ENCODE data around the gene MLN. TPM values are rescaled to one million over a fixed set of nuclear protein-coding genes. Genes with fewer than 3 reads are reported as not detected.
A peak's percentile ranks its signal among the peaks of the same experiment; 100 is the strongest.

The MLN gene
- total RNA-seq, 1 donor from 2014 or later = not detected

DNA sequence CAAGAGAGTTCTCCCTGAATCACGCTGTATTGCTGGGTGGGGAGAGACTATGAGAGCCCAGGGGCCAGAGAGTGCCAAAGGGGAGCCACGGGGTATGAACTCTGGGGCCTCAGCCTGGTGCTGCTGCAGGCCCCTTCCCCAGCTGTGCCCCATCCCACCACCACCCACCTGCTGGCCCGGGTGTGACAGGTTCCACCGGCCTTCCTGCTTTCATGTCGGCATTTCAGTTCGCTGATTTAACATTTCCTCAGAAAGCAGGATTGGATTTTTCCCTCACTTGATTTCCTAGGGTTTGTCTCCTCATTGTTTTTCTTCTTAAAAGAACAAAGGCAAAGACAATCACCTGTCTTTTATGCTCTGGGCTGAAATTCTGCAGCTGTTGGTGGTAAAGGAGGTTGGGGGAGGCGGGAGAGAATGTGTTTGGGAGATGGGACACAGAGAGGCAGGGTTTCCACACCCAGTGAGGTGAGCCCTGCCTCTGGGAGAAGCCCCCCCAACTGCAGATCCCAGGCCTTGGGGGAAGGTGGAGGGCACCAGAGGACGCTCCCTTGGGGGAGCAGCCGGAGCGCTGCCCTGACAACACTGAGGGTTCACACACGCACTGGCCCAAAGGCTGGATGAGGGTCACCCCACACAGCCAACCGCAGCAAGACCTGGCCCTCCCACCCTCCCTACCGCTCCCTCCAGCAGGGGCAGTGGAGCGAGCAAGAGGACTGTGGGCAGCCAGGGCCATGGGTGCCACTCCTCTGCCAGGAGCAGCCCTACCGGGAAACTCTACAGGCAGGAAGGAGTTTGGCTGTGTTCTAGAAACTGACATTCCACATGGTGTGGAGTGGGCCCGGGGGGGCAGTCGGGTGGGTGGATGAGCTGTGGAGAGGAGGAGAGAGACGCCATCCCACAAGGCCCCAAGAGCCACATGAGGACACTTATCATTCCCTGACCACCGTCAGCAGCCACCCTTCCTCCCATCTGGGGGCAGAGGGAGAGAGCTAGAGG is 10.5 kb upstream of the MLN start:
- DNase-seq = no peak

DNA sequence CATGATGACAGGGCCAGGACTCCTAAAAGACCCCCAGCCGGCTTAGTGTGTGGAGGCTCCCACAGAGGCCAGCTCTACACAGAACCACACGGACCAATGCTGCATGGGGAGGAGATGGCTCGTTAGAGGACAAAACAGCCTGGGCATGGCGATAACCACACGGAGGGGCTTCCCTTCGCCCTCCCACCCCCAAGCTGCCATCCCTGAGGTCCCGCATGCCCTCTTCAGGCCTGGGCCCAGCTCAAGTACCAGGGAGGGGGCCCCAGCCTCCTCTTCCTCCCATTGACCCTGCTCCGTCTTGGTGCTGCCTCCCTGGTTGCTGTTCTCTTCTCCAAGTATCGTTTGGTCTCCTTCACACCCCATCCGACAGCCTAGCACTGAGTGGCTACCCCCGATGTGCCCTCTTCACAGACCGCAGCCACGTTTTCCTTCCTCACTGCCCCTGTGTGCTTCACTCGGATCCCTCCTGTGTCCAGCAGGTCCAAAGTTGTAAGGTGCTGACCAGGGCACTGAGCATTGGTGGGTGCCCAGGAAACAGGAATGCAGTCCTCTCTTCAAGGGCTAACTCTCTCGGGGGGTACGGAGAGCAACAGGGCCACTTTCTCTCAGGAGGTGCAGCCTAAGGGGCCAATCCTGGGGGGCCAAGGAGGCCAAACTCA is 9.6 kb upstream of the MLN start:
- no peak for DNase-seq

GRCh38 chr6:33812669-33813068 is 8.9 kb upstream of the MLN start:
- peak; percentile 86 for DNase-seq

GRCh38 chr6:33809594-33809993 is 5.8 kb upstream of the MLN start:
- DNase-seq = peak; percentile 91

DNA sequence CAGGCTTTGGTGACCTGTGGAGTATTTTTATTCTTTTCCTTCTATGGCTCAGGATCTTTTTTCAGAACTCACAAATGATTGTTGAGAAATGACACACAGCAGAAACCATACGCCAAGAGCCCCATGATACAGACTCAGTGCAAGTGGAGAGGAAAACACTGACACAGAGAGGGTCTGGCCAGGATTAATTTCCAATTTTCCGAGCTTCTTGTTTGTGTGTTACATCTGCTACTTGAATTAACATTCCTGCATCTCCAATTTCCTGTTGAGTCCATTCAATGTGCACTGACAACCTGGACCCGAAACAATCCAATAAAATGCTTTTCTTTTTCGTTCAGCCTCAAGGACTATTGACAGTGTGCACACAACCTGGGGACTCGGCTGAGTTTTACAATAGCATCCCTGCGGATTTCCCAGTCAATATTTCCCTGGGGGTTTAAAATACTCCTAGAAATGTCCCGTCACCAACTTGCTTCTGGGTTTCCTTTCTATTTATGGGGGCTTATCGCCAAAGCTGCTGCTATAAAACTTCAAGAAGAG is 4.9 kb upstream of the MLN start:
- peak; percentile 79 for DNase-seq

- no peak for DNase-seq
Measured at GRCh38 chr6:33807606-33808005, 3.8 kb upstream of the MLN start.

- DNase-seq = no peak
Measured at GRCh38 chr6:33806841-33807240, 3.0 kb upstream of the MLN start.

GRCh38 chr6:33802186-33802958 is 1.4 kb downstream of the MLN start:
- DNase-seq = no peak

GRCh38 chr6:33801611-33802010 is 2.2 kb downstream of the MLN start:
- DNase-seq = no peak

GRCh38 chr6:33800248-33800969 is 3.4 kb downstream of the MLN start:
- no peak for DNase-seq

- no peak for DNase-seq
Measured at GRCh38 chr6:33799454-33800113, 4.2 kb downstream of the MLN start.

- DNase-seq = no peak
Measured at GRCh38 chr6:33798343-33798848, 5.4 kb downstream of the MLN start.

DNA sequence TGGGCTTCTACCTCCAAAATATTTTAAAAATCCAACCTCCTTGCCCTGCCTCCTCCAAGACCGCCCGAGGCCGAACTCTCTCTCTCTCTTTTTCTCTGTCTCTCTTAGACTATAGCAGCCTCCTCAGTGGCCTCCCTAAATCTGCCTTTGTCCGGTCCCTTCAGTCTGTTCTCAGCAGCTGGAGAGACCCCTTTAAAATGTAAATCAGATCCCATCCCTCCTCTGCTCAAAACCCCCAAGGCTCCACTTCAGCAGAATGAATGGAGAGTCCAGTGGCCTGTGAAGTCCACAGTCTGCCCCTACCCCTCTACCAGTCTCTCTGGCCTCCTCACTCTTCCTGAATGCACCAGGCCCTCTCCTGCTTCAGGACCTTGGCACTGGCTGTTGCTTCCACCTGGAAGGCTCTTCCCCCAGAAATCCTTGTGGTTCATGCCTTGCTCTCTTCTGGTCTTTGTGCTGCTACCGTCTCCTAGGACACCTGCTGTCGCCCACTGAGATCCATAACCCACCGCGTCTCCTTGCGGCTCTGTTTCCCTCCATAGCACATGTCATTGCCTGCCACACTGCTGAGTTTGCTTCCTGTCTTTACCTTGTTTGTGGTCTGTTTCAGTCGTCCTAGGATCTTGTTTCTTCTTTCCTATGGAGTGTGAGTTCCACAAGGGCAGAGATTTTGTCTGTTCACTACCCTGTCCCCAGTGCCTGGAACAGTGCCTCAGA is 6.0 kb downstream of the MLN start:
- no peak for DNase-seq

DNA sequence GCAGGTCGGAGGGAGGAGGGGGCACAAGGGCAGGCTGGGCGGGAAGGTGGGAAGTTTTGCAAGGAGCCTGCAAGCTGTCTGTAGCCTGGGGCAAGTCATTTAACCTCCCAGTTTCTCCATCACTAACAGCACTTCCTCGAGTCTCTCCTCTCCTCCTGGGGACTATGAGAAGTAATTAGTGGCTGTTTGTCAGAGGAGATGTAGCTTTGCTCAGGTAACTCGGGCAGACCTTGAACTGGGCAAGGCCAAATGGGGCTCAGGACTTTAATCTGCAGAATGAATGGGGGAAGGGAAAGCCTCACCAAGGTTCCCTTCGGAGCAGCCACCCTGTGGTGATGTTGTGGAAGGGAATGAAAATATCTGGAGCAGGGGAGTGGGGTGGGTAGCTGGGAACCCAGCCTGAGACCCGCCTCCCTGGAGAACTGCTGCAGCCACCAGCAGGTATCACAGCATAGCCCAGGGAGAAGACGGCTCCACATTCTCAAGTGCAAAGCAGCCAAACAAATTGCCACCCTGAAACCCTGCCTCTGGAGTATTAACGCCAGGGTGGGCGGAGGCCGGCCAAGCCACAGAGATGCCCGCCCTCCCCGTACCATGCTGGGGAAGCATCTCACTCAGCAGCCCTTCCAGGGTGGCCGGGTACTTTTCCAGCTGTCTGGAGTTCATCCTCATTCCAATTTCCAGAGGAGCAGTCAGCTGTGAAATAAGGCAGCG is 8.7 kb downstream of the MLN start:
- DNase-seq = no peak

DNA sequence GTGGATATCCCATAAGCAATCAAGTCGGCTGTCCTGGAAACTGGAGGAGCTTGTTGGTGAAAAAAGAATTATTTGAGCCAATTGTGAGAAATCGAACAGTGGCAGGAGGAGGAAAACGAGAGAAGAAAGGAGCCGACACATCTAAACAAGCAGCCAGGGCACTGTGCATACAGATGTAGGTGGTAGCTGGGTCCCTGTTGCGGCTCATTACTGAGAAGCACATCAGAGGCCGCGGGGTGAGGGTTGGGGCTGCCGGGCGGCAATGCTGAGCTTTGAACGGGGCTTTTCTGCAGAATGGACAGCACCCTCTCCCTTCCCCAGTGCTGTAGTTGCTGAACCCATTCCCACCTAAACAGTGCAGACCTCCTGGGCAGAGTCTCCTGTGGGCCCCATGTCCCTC is 10.8 kb downstream of the MLN start:
- no peak for DNase-seq

DNA sequence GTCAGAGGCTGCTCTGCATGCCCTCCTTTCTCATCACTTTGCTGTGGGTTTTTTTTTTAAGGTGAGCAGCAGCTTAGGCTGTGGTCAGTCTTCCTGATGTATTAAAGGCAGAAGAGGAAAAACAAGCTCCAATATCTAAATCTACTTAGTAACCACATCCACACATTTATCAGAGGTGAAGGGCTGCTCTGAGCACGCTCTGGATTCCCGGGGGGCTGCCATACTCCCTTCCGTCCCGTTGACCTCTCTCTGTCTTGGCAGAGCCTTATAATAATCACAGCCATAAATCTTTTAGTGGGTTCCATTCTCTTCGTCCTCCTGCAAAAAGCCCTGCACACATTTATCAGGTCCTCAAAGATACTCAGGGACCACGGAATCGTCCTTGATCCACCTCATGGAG is 12.2 kb downstream of the MLN start:
- DNase-seq = no peak

DNA sequence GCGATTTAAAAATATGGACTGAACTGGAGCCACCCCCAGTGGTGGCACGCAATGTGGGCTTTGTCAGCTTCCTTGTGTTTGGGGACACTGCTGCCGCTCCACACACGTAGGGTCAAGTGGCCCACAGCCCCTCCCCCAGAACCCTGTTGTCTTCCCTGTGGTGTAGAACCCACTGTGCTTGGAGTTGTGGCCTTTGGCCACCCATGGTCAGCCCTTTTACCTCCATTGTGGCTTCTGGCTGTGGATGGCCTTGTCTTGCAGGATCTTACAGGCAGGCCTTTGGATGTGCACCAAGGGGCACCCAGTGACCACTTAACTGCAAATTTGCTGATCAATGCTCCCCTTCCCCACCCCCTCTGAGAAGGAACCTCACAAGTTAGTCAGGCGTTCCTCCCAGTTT is 12.9 kb downstream of the MLN start:
- no peak for DNase-seq

DNA sequence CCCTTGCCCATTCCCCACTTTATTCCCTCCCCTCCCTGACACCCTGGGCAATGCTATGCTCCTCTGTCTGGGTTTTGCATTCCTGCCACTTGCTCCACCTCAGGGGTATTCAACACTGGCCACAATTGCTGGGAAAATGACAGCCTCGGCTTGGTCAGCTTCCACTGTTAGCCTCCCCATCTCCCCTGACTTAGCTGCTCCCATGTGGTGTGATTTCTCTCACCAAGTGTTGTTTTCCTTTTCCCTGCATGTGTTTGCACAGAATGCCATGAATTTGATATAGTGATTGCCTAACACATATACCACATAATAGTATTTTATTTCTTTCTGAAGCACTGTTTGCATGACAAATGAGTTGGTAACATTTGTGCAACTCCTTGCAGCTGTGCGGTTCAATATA is 13.4 kb downstream of the MLN start:
- DNase-seq = no peak

GRCh38 chr6:33789550-33789895 is 14.3 kb downstream of the MLN start:
- DNase-seq = no peak

All from tongue (tissue), 2 donors.